WTC11 (cell line): ENCODE results near the gene GPLD1.

ENCODE experiments used
- CREM ChIP-seq: sonication (generic); formaldehyde crosslinking; IDR thresholded peaks from 2 replicates; pipeline ENCODE4 v1.8.1; 2022; ENCODE audit warnings: mild to moderate bottlenecking, missing genetic modification reagents, moderate library complexity
- CTCF ChIP-seq: fragments of 200-600 bp; IDR thresholded peaks from 2 replicates; pipeline ENCODE4 v1.8.0; 2022; ENCODE audit warnings: antibody characterized with exemption
- JUN ChIP-seq: sonication (generic); formaldehyde crosslinking; IDR thresholded peaks from 2 replicates; pipeline ENCODE4 v1.8.0; 2023; ENCODE audit warnings: mild to moderate bottlenecking, missing genetic modification reagents
- NR1H2 ChIP-seq: sonication (generic); formaldehyde crosslinking; IDR thresholded peaks from 2 replicates; pipeline ENCODE4 v1.9.0; 2021; ENCODE audit warnings: mild to moderate bottlenecking, moderate library complexity, missing genetic modification reagents
- SP1 ChIP-seq: sonication (generic); formaldehyde crosslinking; conservative IDR thresholded peaks from 2 replicates; pipeline ENCODE4 v1.8.1; 2022; ENCODE audit warnings: missing genetic modification reagents
- TCF7 ChIP-seq: sonication (generic); formaldehyde crosslinking; IDR thresholded peaks from 2 replicates; pipeline ENCODE4 v1.8.0; 2022; ENCODE audit warnings: mild to moderate bottlenecking, low read depth, missing genetic modification reagents, moderate library complexity
- TEAD4 ChIP-seq: sonication (generic); formaldehyde crosslinking; IDR thresholded peaks from 2 replicates; pipeline ENCODE4 v1.8.0; 2022; ENCODE audit warnings: mild to moderate bottlenecking, missing genetic modification reagents
- TF ChIP-seq, protein P1 (sequence below): sonication (generic); formaldehyde crosslinking; IDR thresholded peaks from 2 replicates; pipeline ENCODE4 v1.8.0; 2023; ENCODE audit warnings: missing genetic modification reagents

GRCh38 chr6:24492475-24492874, 3.1 kb upstream of the GPLD1 start:
- no peak for TF ChIP-seq NR1H2 (CRISPR knock-in tag)
- TF ChIP-seq TEAD4 (CRISPR knock-in tag) = no peak
- no peak for TF ChIP-seq JUN (CRISPR knock-in tag)
- no peak for TF ChIP-seq CREM (CRISPR knock-in tag)
- no peak for TF ChIP-seq TCF7 (CRISPR knock-in tag)
- TF ChIP-seq, protein P1, sequence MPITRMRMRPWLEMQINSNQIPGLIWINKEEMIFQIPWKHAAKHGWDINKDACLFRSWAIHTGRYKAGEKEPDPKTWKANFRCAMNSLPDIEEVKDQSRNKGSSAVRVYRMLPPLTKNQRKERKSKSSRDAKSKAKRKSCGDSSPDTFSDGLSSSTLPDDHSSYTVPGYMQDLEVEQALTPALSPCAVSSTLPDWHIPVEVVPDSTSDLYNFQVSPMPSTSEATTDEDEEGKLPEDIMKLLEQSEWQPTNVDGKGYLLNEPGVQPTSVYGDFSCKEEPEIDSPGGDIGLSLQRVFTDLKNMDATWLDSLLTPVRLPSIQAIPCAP (CRISPR knock-in tag) = no peak
- no peak for TF ChIP-seq SP1 (CRISPR knock-in tag)
- no peak for TF ChIP-seq CTCF
